CD4-positive, alpha-beta T cell treated with Interferon alpha-2 for 1 hour (primary cell): Measurements from ENCODE around the gene RGP1.
A peak's percentile ranks its signal among the peaks of the same experiment; 100 is the strongest.

ENCODE experiments used
- DNase-seq, 2 donors: peaks; one replicate each; pipeline ENCODE4 v3.0.0-alpha.2; 2020 to 2022

Gene RGP1

DNA sequence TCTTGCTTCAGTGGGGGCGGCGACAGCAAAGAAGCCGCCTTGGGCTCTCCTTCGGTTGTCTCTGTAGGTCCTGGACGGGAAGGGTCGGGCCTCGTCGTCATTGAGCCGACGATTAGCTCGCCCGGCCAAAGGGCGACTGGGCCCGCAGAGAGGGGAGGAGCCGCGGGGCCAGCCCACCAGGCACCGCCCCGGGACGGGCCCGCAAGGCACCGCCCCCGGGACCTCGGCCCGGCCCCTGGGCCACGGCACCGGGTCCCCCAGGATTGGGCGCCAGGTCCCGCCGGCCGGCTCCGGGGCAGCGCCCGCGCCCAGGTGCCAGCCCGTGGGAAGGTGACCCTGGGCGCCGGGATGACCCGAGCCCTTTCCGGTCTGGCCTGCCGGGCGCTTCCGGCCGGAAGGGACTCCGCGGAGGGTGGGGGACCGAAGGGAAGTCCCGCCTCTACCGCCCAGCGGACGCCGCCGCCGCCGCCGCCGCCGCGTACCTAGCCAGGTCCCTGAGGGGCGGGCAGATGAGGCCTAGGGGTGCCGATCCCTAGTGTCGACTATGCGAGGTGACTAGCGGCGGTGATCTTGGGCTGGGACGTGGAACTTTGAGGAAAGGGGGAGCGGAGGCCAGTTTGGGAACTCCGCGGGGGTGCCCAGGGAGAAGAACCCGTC, at the start of gene RGP1, which contains the start of gene GBA2:
Gene RGP1 (plus strand): TSS at position 430 of the 657 bp plus-strand sequence. CDS start 469 bp downstream, outside the sequence.
Gene GBA2 (minus strand): TSS at position 371 of the 657 bp plus-strand sequence. CDS start 524 bp downstream, outside the sequence.
- peak; percentile 59 to 76 for DNase-seq

GRCh38 chr9:35700031-35700430, 49.1 kb upstream of the RGP1 start:
- no peak for DNase-seq

GRCh38 chr9:35700942-35701341, 48.1 kb upstream of the RGP1 start:
- no peak for DNase-seq

GRCh38 chr9:35702696-35703095, 46.4 kb upstream of the RGP1 start:
- DNase-seq, result no peak

GRCh38 chr9:35703906-35704672, 45.0 kb upstream of the RGP1 start:
- no peak for DNase-seq

DNA sequence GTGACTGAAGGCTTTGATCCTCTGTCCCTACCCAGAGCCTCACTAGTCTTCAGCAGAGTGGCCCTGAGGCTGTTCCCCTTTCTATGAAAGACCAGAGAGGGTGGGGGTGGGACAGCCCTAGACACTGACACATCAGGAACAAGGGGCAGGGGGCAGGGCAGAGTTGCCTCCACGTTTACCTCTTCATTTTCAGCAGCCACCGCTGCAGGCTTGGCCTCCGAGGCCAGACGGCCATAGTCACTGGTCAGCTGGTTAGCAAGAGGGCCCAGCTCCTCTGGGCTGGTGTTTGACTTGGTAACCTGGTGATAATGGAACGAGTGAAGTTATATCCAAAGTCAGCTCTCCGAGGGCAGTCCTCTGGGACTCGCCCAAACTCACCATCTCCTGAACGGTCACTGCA, 43.7 kb upstream of the RGP1 start:
- DNase-seq, result no peak

GRCh38 chr9:35705836-35706430, 43.2 kb upstream of the RGP1 start:
- no peak for DNase-seq

GRCh38 chr9:35706951-35707350, 42.1 kb upstream of the RGP1 start:
- DNase-seq, result no peak

DNA sequence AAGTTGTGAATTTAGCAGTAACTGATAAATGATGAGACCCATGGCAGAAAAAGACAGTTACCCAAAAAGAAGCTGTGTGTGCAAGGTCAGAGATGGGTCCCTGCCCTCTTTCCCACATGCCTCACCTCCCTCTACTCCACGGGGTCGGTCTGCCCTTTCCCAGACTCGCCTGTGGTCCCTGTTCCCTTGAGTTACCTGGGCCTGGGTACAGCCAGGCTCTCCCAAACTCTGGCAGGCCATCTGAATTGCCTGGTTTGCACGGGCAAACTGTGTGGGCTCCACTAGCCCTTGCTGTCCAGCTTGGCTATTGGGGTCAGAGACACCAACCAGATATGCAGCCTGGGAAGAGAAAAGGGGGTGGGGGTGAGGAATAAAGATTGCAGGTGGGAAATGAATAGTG, 40.9 kb upstream of the RGP1 start:
- no peak for DNase-seq

GRCh38 chr9:35710818-35711500, 38.1 kb upstream of the RGP1 start:
- no peak for DNase-seq

DNA sequence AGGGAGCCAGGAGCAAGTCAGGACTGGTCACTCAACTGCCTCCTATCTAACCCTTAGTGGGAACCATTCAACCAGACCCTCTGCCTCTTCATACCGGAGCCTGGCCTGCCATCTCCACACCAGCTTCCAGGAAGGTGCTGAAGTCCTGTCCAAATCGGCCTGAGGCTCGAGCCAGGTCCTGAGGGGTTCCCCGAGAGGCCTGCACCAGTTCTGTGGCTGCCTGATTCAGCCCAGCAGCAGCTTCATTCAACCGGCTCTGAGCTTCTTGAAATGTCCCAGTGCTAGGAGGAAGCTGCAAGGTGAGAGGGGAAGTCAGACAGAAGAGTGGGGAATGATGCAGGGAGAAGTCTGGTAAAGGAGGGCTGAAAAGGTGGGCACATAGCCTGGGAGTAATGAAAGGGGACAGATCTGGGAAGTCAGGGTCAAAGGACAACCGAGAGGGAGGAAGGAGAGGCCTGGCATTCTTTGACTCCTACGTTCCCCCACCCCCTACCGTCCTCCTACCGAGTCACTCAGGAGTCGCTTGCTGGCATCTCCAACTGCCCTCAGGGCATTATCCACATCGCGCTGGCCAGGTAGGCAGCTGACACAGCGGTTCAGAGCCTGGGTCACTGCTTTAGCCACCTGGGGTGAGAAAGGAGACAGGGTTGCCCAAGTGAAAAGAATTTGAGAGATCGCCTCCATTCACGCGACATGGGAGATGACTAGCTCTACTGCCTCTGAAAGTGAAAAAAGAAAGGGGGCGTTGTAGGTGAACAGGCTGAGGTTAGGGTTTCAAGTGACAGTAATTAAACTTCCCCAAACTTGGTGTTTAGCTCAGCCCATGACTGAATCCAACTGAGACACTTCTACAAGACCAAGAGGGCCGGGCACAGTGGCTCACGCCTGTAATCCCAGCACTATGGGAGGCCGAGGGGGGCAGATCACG, 37.3 kb upstream of the RGP1 start:
- DNase-seq, result no peak

DNA sequence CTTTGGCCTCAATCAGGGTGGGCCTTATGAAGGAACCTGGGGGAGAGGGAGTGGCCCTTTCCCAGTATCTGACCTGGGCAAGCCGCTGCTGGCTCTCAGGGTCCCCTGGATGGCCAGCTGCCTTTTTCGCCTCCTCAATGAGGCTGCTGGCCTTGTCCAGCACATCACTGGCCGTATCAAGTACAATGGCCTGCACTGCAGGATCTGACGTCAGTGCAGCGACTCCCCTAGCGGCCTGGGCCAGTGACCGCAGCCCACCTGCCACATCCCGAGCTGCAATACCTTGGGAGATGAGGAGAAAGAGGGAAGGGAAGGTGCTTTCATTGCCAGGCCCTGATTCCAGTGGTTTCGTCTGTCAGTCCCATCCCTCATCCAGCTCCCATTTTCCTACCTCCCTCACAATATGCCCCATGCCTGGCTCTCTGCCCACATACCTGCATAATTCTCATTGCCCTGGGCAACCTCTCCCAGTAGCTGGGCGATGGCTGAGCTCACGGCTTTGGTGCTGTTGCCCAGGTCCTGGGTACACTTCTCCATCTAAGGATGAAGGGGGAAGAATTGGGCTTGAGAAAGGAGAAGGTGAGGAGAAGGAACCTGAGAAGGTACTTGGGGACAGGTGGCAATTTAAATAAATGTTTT, 36.2 kb upstream of the RGP1 start:
- no peak for DNase-seq

DNA sequence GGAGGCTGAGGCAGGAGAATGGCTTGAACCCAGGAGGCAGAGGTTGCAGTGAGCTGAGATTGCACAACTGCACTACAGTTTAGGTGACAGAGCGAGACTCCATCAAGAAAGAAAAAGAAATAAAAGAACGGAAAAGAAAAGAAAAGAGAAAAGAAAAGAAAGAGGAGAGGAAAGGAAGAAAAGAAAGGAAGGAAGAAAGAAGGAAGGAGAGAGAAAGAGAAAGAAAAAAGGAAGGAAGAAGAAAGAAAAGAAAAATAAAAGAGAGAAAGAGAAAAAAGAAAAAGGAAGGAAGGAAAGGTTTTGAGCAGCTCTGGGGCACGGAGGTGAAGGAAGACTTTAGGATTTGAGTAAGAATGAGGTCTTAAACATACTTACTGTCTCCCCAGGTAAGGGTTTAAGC, 35.5 kb upstream of the RGP1 start:
- no peak for DNase-seq

GRCh38 chr9:35714123-35714522, 35.0 kb upstream of the RGP1 start:
- DNase-seq, result no peak

GRCh38 chr9:35714579-35715252, 34.4 kb upstream of the RGP1 start:
- DNase-seq, result no peak

DNA sequence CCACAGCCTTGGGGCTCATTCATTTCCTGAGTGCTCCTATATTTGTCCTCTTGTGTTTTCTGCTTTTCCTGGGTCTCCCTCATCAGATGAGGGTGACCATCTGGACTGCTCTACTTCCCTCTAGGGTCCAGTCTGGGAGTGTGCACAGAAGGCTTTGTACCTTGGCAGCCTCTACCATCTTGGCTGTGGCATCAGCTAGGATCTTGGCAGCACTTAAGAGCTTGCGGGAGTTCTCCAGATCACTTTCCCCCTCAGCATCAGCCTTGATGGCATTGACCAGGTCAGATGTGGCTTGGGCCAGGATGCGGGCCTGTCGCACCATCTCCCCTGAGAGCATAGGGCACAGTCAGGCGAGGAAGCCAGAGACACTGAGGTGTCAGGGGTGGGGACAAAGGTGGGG, 32.9 kb upstream of the RGP1 start:
- DNase-seq, result no peak

DNA sequence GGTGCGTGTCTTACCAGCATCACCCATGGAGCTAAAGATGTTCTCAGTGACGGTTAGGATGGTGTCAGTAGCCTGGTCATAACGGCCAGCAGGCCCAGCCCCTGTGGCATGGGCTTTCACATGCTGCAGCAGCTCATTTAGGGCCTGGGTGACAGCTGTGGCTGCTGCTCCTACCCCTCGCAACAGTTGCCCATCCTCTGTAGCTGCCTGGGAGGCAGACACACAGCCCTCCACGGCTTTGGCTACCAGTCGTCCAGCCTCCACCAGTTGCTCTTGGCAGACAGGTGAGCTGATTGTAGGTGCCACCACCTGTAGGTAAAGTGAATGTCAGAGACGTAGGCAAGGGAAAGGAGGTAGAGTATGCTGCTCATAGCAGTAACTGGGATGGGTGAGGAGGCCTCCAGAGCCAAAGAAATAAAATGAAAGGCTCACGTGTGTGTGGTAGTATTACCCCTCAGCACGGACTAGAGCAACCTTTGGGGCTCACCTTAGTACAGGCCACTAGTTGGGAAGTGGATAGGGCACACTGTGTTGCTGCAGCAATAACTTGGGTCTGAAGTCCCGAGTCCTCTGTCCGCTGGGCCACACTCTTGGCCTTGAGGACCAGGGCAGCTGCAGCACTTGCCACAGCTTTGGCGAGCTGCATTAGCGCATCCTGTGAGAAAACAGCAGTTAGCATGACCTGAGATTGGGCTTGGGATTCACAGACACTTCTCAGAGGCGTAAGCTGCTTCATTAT, 31.8 kb upstream of the RGP1 start:
- no peak for DNase-seq

GRCh38 chr9:35718721-35719511, 30.2 kb upstream of the RGP1 start:
- DNase-seq, result peak in 1 of 2 donors; percentile 47

DNA sequence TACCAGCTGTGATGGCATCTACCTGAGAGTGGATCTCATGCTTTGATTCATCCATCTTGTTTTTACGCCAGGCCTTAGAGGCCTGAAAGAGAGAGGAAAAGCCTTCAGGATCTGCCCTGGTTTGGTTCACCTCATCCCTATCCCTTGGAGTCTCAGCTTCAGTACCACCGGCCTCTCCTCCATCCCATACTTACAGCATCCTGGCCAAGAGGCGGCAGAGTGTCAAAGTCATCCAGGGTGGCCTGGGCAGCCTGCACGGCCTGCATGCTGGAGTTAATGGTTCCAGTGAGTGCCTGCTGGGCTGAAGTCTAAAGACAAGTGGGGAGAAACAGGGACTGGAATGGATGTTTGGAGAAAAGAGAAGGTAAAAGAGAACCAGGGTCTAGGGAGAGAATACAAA, 29.5 kb upstream of the RGP1 start:
- DNase-seq, result no peak

GRCh38 chr9:35723426-35723825, 25.7 kb upstream of the RGP1 start:
- DNase-seq, result no peak
